ENCODE data around the gene SPAG16.

SPAG16 gene

GRCh38 chr2:213862407-213863076 lies 578.3 kb downstream of the SPAG16 start:
- no peak for TF ChIP-seq TAF1 (IDR thresholded peaks at IDR 0.05; ENCODE audit: borderline replicate concordance, insufficient read depth, low read length)
- no peak for TF ChIP-seq SIN3A (IDR thresholded peaks at IDR 0.05; ENCODE audit: borderline replicate concordance, insufficient read depth, low read length)
- TF ChIP-seq FOXP2 (optimal IDR thresholded peaks at IDR 0.05; ENCODE audit: borderline replicate concordance, extremely low read depth, extremely low read length, insufficient read depth), result no peak
- TF ChIP-seq POLR2AphosphoS5 (IDR thresholded peaks at IDR 0.05; ENCODE audit: low read depth, low read length), result no peak
- TF ChIP-seq REST (IDR thresholded peaks at IDR 0.05; ENCODE audit: insufficient read depth in 1 of 2, low read depth in 2 of 2, low read length in 2 of 2), result no peak

- TF ChIP-seq TAF1 (IDR thresholded peaks at IDR 0.05; ENCODE audit: borderline replicate concordance, insufficient read depth, low read length) (no peak), FOXP2 (optimal IDR thresholded peaks at IDR 0.05; ENCODE audit: borderline replicate concordance, extremely low read depth, extremely low read length, insufficient read depth) (no peak), POLR2AphosphoS5 (IDR thresholded peaks at IDR 0.05; ENCODE audit: low read depth, low read length) (no peak), REST (IDR thresholded peaks at IDR 0.05; ENCODE audit: insufficient read depth in 1 of 2, low read depth in 2 of 2, low read length in 2 of 2) (no peak), SIN3A (IDR thresholded peaks at IDR 0.05; ENCODE audit: borderline replicate concordance, insufficient read depth, low read length) (no peak)
These were observed 579.3 kb downstream of the SPAG16 start for GRCh38 chr2:213863541-213863940.

GRCh38 chr2:213868526-213868925 lies 584.3 kb downstream of the SPAG16 start:
- no peak for TF ChIP-seq POLR2AphosphoS5 (IDR thresholded peaks at IDR 0.05; ENCODE audit: low read depth, low read length)
- TF ChIP-seq TAF1 (IDR thresholded peaks at IDR 0.05; ENCODE audit: borderline replicate concordance, insufficient read depth, low read length), result no peak
- no peak for TF ChIP-seq REST (IDR thresholded peaks at IDR 0.05; ENCODE audit: insufficient read depth in 1 of 2, low read depth in 2 of 2, low read length in 2 of 2)
- TF ChIP-seq FOXP2 (optimal IDR thresholded peaks at IDR 0.05; ENCODE audit: borderline replicate concordance, extremely low read depth, extremely low read length, insufficient read depth), result no peak
- TF ChIP-seq SIN3A (IDR thresholded peaks at IDR 0.05; ENCODE audit: borderline replicate concordance, insufficient read depth, low read length), result no peak

- TF ChIP-seq FOXP2 (optimal IDR thresholded peaks at IDR 0.05; ENCODE audit: borderline replicate concordance, extremely low read depth, extremely low read length, insufficient read depth) (no peak), TAF1 (IDR thresholded peaks at IDR 0.05; ENCODE audit: borderline replicate concordance, insufficient read depth, low read length) (no peak), SIN3A (IDR thresholded peaks at IDR 0.05; ENCODE audit: borderline replicate concordance, insufficient read depth, low read length) (no peak), REST (IDR thresholded peaks at IDR 0.05; ENCODE audit: insufficient read depth in 1 of 2, low read depth in 2 of 2, low read length in 2 of 2) (no peak), POLR2AphosphoS5 (IDR thresholded peaks at IDR 0.05; ENCODE audit: low read depth, low read length) (no peak)
These were observed 601.2 kb downstream of the SPAG16 start for GRCh38 chr2:213885485-213885884.
